ENCODE data around the gene KDR. TPM values are rescaled to one million over a fixed set of nuclear protein-coding genes. Genes with fewer than 3 reads are reported as not detected.
A peak's percentile ranks its signal among the peaks of the same experiment; 100 is the strongest.

KDR gene
- total RNA-seq, 4 donors from 2014 or later = 101 to 218 (median 117) TPM

- Histone ChIP-seq H3K4me1 (no peaks in the 10 kb centered on the region), H3K9me3 (no peaks in the 10 kb centered on the region), H3K4me3 (no peak overlapping the region), H3K27me3 (no peaks in the 10 kb centered on the region), H3K27ac (peak overlapping the region in 1 of 2 donors; percentile 35), H3K36me3 (no peaks in the 10 kb centered on the region)
- TF ChIP-seq POLR2A (IDR thresholded peaks at IDR 0.05) = no peak
- no peak for TF ChIP-seq CTCF (IDR thresholded peaks at IDR 0.05)
- no peak for DNase-seq
- intact Hi-C loops (cut with DNase I; ENCODE audit: low total_unique reads) = no loop called here
Measured at GRCh38 chr4:55087009-55087912, 38.1 kb downstream of the KDR start.

GRCh38 chr4:55086578-55086977, 38.8 kb downstream of the KDR start:
- no peaks in the 10 kb centered on the region for H3K27me3 ChIP-seq
- TF ChIP-seq POLR2A (IDR thresholded peaks at IDR 0.05) = no peak
- TF ChIP-seq CTCF (IDR thresholded peaks at IDR 0.05) = no peak
- intact Hi-C loops (cut with DNase I; ENCODE audit: low total_unique reads) = no loop called here
- H3K4me3 ChIP-seq = no peak overlapping the region
- H3K4me1 ChIP-seq = no peaks in the 10 kb centered on the region
- peak overlapping the region in 1 of 2 donors; percentile 35 for H3K27ac ChIP-seq
- H3K36me3 ChIP-seq = no peaks in the 10 kb centered on the region
- no peaks in the 10 kb centered on the region for H3K9me3 ChIP-seq
- DNase-seq = no peak

GRCh38 chr4:55083735-55084134, 41.7 kb downstream of the KDR start:
- Histone ChIP-seq H3K9me3 (no peaks in the 10 kb centered on the region), H3K27me3 (no peaks in the 10 kb centered on the region), H3K4me1 (no peaks in the 10 kb centered on the region), H3K27ac (no peak overlapping the region), H3K36me3 (no peaks in the 10 kb centered on the region), H3K4me3 (no peak overlapping the region)
- no peak for DNase-seq
- intact Hi-C loops (cut with DNase I; ENCODE audit: low total_unique reads) = no loop called here
- no peak for TF ChIP-seq POLR2A (IDR thresholded peaks at IDR 0.05)

GRCh38 chr4:55082756-55083155, 42.6 kb downstream of the KDR start:
- Histone ChIP-seq H3K9me3 (no peaks in the 10 kb centered on the region), H3K36me3 (no peaks in the 10 kb centered on the region), H3K4me1 (no peaks in the 10 kb centered on the region), H3K27ac (no peak overlapping the region), H3K27me3 (no peaks in the 10 kb centered on the region), H3K4me3 (no peak overlapping the region)
- no peak for DNase-seq
- no peak for TF ChIP-seq CTCF (IDR thresholded peaks at IDR 0.05)
- no peak for TF ChIP-seq POLR2A (IDR thresholded peaks at IDR 0.05)
- intact Hi-C loops (cut with DNase I; ENCODE audit: low total_unique reads) = no loop called here

- Histone ChIP-seq H3K27me3 (no peaks in the 10 kb centered on the region), H3K27ac (peak overlapping the region in 1 of 2 donors; percentile 72), H3K4me3 (no peak overlapping the region), H3K4me1 (no peaks in the 10 kb centered on the region), H3K36me3 (no peaks in the 10 kb centered on the region), H3K9me3 (no peaks in the 10 kb centered on the region)
- intact Hi-C loops (cut with DNase I; ENCODE audit: low total_unique reads) = no loop called here
- no peak for TF ChIP-seq POLR2A (IDR thresholded peaks at IDR 0.05)
- no peak for TF ChIP-seq CTCF (IDR thresholded peaks at IDR 0.05)
- no peak for DNase-seq
Measured at GRCh38 chr4:55080174-55080865, 45.1 kb downstream of the KDR start.
